Measurements from ENCODE around the gene SCAMP4. TPM values are rescaled to one million over a fixed set of nuclear protein-coding genes. Genes with fewer than 3 reads are reported as not detected.
A peak's percentile ranks its signal among the peaks of the same experiment; 100 is the strongest.

The SCAMP4 gene
- total and polyA plus RNA-seq, 9 of the 15 experiments (the other 6 are each of a cell fraction or from before 2014, with no cell fraction given) = 0.81 to 45.9 (median 12.8) TPM

GRCh38 chr19:1905110-1905862 lies at the start of gene SCAMP4, which contains the start of gene ADAT3 (continued):
- TF ChIP-seq SAFB2 (IDR thresholded peaks at IDR 0.05; ENCODE audit: borderline replicate concordance, low read depth, low read length, severe bottlenecking) (no peak), ZNF239 (CRISPR knock-in tag; IDR thresholded peaks at IDR 0.05) (no peak), NCOA2 (IDR thresholded peaks at IDR 0.05; ENCODE audit: partially characterized antibody in 2 of 2) (no peak), ZNF311 (CRISPR knock-in tag; IDR thresholded peaks at IDR 0.05) (peak; percentile 60; the same call in 1 of the 2 replicates), FOXJ2 (tag; IDR thresholded peaks at IDR 0.05) (no peak), HDAC6 (IDR thresholded peaks at IDR 0.05; ENCODE audit: low read depth, low read length) (no peak), NFRKB (IDR thresholded peaks at IDR 0.05; ENCODE audit: low read depth) (no peak), MEF2D (tag; conservative IDR thresholded peaks at IDR 0.05; ENCODE audit: low read depth) (no peak), LEF1 (IDR thresholded peaks at IDR 0.05) (no peak), POLR2H (tag; IDR thresholded peaks at IDR 0.05; ENCODE audit: low read depth) (no peak; the same call in 1 of the 2 replicates), FOXK1 (CRISPR knock-in tag; IDR thresholded peaks at IDR 0.05; ENCODE audit: borderline replicate concordance) (no peak), E2F1 (CRISPR knock-in tag; IDR thresholded peaks at IDR 0.05) (peak; percentile 78), RHOXF2B (CRISPR knock-in tag; conservative IDR thresholded peaks at IDR 0.05) (no peak), ZBTB9 (CRISPR knock-in tag; IDR thresholded peaks at IDR 0.05) (peak; percentile 75), FOXO4 (CRISPR knock-in tag; IDR thresholded peaks at IDR 0.05) (no peak), POLR2A (conservative IDR thresholded peaks at IDR 0.05) (peak; percentile 83), TCF15 (CRISPR knock-in tag; IDR thresholded peaks at IDR 0.05) (no peak), HMG20B (CRISPR knock-in tag; IDR thresholded peaks at IDR 0.05) (no peak), IFI16 (CRISPR knock-in tag; IDR thresholded peaks at IDR 0.05) (no peak), ARHGAP35 (IDR thresholded peaks at IDR 0.05; ENCODE audit: partially characterized antibody) (no peak), RFX7 (CRISPR knock-in tag; IDR thresholded peaks at IDR 0.05) (no peak), PHF21A (IDR thresholded peaks at IDR 0.05; ENCODE audit: borderline replicate concordance, low read depth) (peak; percentile 10; the same call in 1 of the 2 replicates), RB1 (IDR thresholded peaks at IDR 0.05; ENCODE audit: low read depth) (peak; percentile 74), BRF1 (IDR thresholded peaks at IDR 0.05; ENCODE audit: borderline replicate concordance, extremely low read depth, insufficient read length) (no peak), ZBTB7A (IDR thresholded peaks at IDR 0.05; ENCODE audit: borderline replicate concordance, control insufficient read depth, low read depth, low read length) (peak; percentile 77), MIER1 (IDR thresholded peaks at IDR 0.05; ENCODE audit: low read depth) (no peak), NR1H2 (CRISPR knock-in tag; IDR thresholded peaks at IDR 0.05) (no peak; the same call in 1 of the 2 replicates)

All from K562 (cell line).